Measurements from ENCODE around the gene MAP4K1.
A peak's percentile ranks its signal among the peaks of the same experiment; 100 is the strongest.

MAP4K1 gene

GRCh38 chr19:38544569-38545315 lies 73.0 kb downstream of the MAP4K1 start:
- DNase-seq (ENCODE audit: low spot score), result no peak

- peak; percentile 50 for DNase-seq (ENCODE audit: low spot score)
Measured at GRCh38 chr19:38543807-38544568, 73.8 kb downstream of the MAP4K1 start.

- DNase-seq (ENCODE audit: low spot score), result no peak
Measured at GRCh38 chr19:38543286-38543806, 74.4 kb downstream of the MAP4K1 start.

- DNase-seq (ENCODE audit: low spot score), result no peak
Measured at GRCh38 chr19:38542040-38542439, 75.7 kb downstream of the MAP4K1 start.

GRCh38 chr19:38539751-38540150 lies 78.0 kb downstream of the MAP4K1 start:
- no peak for DNase-seq (ENCODE audit: low spot score)

GRCh38 chr19:38538793-38539528 lies 78.8 kb downstream of the MAP4K1 start:
- no peak for DNase-seq (ENCODE audit: low spot score)

GRCh38 chr19:38538386-38538785 lies 79.4 kb downstream of the MAP4K1 start:
- no peak for DNase-seq (ENCODE audit: low spot score)
